Neural cell (in vitro differentiated cells): ENCODE measurements around the gene ERBB4. TPM values are rescaled to one million over a fixed set of nuclear protein-coding genes. Genes with fewer than 3 reads are reported as not detected.

Experiments
- H2AFZ ChIP-seq: fragments of 200-600, 300-800 bp; sonication (generic), shearing (Covaris generic); 2 replicates; pipeline ENCODE4 v1.6.0; 2014; ENCODE audit warnings: low read depth, mild to moderate bottlenecking, antibody characterized with exemption, low read length, moderate library complexity
- H3F3A ChIP-seq: fragments of 200-600 bp; shearing (Covaris generic); 2 replicates; pipeline ENCODE4 v1.6.1; 2016; ENCODE audit warnings: mild to moderate bottlenecking, moderate library complexity, mixed read lengths, antibody characterized with exemption, low read length; ENCODE audit not compliant: insufficient read depth, poor library complexity, severe bottlenecking
- H3K27ac ChIP-seq: fragments of 200-600, 300-800 bp; sonication (generic), shearing (Covaris generic); 2 replicates; pipeline ENCODE4 v1.5.1; 2014; ENCODE audit warnings: mild to moderate bottlenecking, low read length, moderate library complexity
- H3K27me3 ChIP-seq: fragments of 300-800, 200-600 bp; sonication (generic), shearing (Covaris generic); 2 replicates; pipeline ENCODE4 v1.6.0; 2014; ENCODE audit warnings: mild to moderate bottlenecking, low read depth, low read length, moderate library complexity; ENCODE audit not compliant: insufficient read depth
- H3K36me3 ChIP-seq: fragments of 300-800, 200-600 bp; sonication (generic), shearing (Covaris generic); 2 replicates; pipeline ENCODE4 v1.5.1; 2014; ENCODE audit warnings: mild to moderate bottlenecking, antibody characterized with exemption, low read length, moderate library complexity; ENCODE audit not compliant: insufficient read depth
- H3K4me2 ChIP-seq: fragments of 300-800, 200-600 bp; sonication (generic), shearing (Covaris generic); 2 replicates; pipeline ENCODE4 v1.6.0; 2014; ENCODE audit warnings: mild to moderate bottlenecking, low read length
- H3K4me3 ChIP-seq: fragments of 300-800, 200-600 bp; sonication (generic), shearing (Covaris generic); 2 replicates; pipeline ENCODE4 v1.5.1; 2014; ENCODE audit warnings: mild to moderate bottlenecking, low read length, moderate library complexity
- H3K79me2 ChIP-seq: fragments of 200-600 bp; shearing (Covaris generic); replicated peaks from 2 replicates; pipeline ENCODE4 v1.6.0; 2014; ENCODE audit warnings: mild to moderate bottlenecking, low read length, moderate library complexity; ENCODE audit not compliant: insufficient read depth
- H3K9ac ChIP-seq: fragments of 300-800, 200-600 bp; sonication (generic), shearing (Covaris generic); 2 replicates; pipeline ENCODE4 v1.6.1; 2016; ENCODE audit warnings: mild to moderate bottlenecking, low read length, mixed read lengths
- H3K9me2 ChIP-seq: fragments of 200-600 bp; shearing (Covaris generic); 2 replicates; pipeline ENCODE4 v1.6.1; 2016; ENCODE audit warnings: mild to moderate bottlenecking, low read length, mixed read lengths; ENCODE audit not compliant: insufficient read depth
- H3K9me3 ChIP-seq: fragments of 200-600, 300-800 bp; sonication (generic), shearing (Covaris generic); 2 replicates; pipeline ENCODE4 v1.6.1; 2016; ENCODE audit warnings: mild to moderate bottlenecking, mixed run types, low read length, moderate library complexity, mixed read lengths
- H4K20me1 ChIP-seq: fragments of 200-600 bp; shearing (Covaris generic); 2 replicates; pipeline ENCODE4 v1.6.1; 2016; ENCODE audit warnings: mild to moderate bottlenecking, mixed run types; ENCODE audit not compliant: insufficient read depth
- EZH2 ChIP-seq: fragments of 200-600, 300-800 bp; shearing (Covaris generic), sonication (generic); IDR thresholded peaks from 2 replicates; pipeline ENCODE4 v1.6.1; 2014; ENCODE audit warnings: antibody characterized with exemption, low read length, borderline replicate concordance, mild to moderate bottlenecking; ENCODE audit not compliant: insufficient read depth, poor library complexity, severe bottlenecking
- POLR2AphosphoS5 ChIP-seq: IDR thresholded peaks from 2 replicates; pipeline ENCODE4 v1.6.1; 2012
- RAD21 ChIP-seq: fragments of 450-650 bp; conservative IDR thresholded peaks from 2 replicates; pipeline ENCODE4 v1.6.1; 2014; ENCODE audit warnings: antibody characterized with exemption, mild to moderate bottlenecking, moderate library complexity
- REST ChIP-seq: IDR thresholded peaks from 2 replicates; pipeline ENCODE4 v1.6.1; 2012; ENCODE audit warnings: borderline replicate concordance
- TAF1 ChIP-seq: IDR thresholded peaks from 2 replicates; pipeline ENCODE4 v1.6.1; 2012; ENCODE audit warnings: low read depth
- polyA plus RNA-seq: library from polyadenylated mRNA; depleted of rRNA; stranded (reverse); fragments of >200 nt; gene quantifications from 2 replicates; pipeline ENCODE4 v1.2.3, GENCODE V29; 2014
- TF ChIP-seq, protein P1 (sequence below): fragments of 450-650 bp; IDR thresholded peaks from 2 replicates; pipeline ENCODE4 v1.5.1; 2014; ENCODE audit warnings: antibody characterized with exemption, mild to moderate bottlenecking, moderate library complexity; ENCODE audit not compliant: poor library complexity, severe bottlenecking

The ERBB4 gene
- polyA plus RNA-seq, 1 donor from 2014 or later, result 0.69 TPM

DNA sequence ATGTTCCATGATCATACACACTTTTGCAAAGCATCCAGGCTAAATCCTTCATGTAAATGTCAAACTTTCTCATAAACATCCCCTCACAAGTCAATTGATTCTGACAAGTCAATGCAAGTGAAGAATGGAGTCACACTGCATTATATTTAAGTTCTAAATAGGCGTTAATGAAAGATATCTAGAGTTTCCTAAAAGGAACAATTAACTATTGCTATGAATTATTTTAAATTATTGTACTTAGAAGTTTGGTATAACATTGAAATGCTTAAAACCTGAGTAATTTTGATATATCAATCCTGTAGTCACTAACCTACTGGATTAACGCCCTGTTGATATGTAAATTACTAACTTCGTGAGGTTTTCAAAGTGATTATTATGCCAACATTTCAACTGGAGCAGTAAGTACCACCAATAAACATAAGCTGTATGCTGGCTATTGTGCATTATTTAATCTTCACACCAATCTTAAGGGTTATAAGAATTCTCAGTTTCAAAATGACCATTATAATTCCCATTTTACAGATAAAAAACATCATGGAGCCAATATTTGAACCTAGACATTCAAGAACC, 884.3 kb downstream of the ERBB4 start:
- no peaks in the 10 kb centered on the region for H3K79me2 ChIP-seq
- H3K27ac ChIP-seq, result no peak overlapping the region
- H3K36me3 ChIP-seq, result no peaks in the 10 kb centered on the region

GRCh38 chr2:211652327-211652726, 886.3 kb downstream of the ERBB4 start:
- Histone ChIP-seq H4K20me1 (no peaks in the 10 kb centered on the region), H3K9me2 (no peaks in the 10 kb centered on the region), H3K27ac (no peak overlapping the region), H3K9ac (no peak overlapping the region), H3K27me3 (no peaks in the 10 kb centered on the region), H3K9me3 (no peaks in the 10 kb centered on the region), H3F3A (no peaks in the 10 kb centered on the region), H3K36me3 (no peaks in the 10 kb centered on the region), H3K4me3 (no peak overlapping the region), H3K4me2 (no peak overlapping the region), H3K79me2 (no peaks in the 10 kb centered on the region), H2AFZ (no peak overlapping the region)
- no peak for TF ChIP-seq POLR2AphosphoS5

More for the DNA sequence above, 884.3 kb downstream of the ERBB4 start:
- TF ChIP-seq REST (no peak), RAD21 (no peak), EZH2 (no peak), POLR2AphosphoS5 (no peak)
- H3F3A ChIP-seq, result no peaks in the 10 kb centered on the region
- no peaks in the 10 kb centered on the region for H4K20me1 ChIP-seq
- H3K9me2 ChIP-seq, result no peaks in the 10 kb centered on the region
- no peaks in the 10 kb centered on the region for H3K27me3 ChIP-seq
- H3K4me2 ChIP-seq, result no peak overlapping the region
- H3K4me3 ChIP-seq, result no peak overlapping the region
- H2AFZ ChIP-seq, result no peak overlapping the region
- H3K9ac ChIP-seq, result no peak overlapping the region
- H3K9me3 ChIP-seq, result no peaks in the 10 kb centered on the region

DNA sequence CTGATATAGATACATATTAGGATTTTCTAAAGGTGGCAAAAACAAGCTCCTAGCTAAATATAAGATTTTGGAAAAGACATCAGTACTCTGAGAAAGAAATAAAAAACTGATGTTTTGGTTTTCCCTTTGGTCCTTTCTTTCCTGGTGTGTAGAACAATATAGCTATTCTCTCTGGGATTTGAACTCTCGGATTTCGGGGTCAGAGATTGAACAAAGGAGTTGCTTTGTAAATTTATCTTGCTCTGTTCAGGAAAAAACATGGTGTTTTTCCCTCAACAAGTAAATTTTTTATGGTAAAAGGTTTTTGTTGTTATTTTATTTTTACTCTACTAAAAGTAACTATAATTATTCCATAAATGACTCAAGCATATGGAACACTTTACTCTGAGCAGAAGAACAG, 889.3 kb downstream of the ERBB4 start:
- TF ChIP-seq TAF1, result no peak
- no peaks in the 10 kb centered on the region for H3K36me3 ChIP-seq
- no peaks in the 10 kb centered on the region for H4K20me1 ChIP-seq
- no peak overlapping the region for H2AFZ ChIP-seq
- no peaks in the 10 kb centered on the region for H3F3A ChIP-seq
- no peak overlapping the region for H3K9ac ChIP-seq
- no peak overlapping the region for H3K27ac ChIP-seq
- no peaks in the 10 kb centered on the region for H3K9me2 ChIP-seq
- H3K79me2 ChIP-seq, result no peaks in the 10 kb centered on the region
- H3K4me3 ChIP-seq, result no peak overlapping the region
- H3K4me2 ChIP-seq, result no peak overlapping the region
- H3K9me3 ChIP-seq, result no peaks in the 10 kb centered on the region
- no peaks in the 10 kb centered on the region for H3K27me3 ChIP-seq

DNA sequence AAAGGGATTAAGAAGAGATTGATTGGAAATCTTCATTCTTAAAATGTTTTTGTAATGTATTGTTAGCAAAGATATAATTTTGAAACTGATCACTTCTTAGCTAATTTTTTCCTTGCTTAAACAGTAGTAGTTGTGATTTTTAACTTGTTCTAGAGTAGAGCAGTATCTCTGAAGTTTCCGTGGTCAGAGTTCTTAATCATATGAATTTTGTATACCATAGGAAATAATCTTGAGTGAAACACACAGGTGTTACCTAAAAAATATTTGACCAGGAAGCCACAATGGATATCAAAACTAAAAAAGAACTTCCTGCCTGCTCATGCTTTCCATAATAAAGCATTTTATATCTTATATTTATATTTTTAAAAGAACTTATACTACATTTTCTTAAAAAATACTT, 907.1 kb downstream of the ERBB4 start:
- no peak overlapping the region for H2AFZ ChIP-seq
- H3K36me3 ChIP-seq, result no peaks in the 10 kb centered on the region
- H3K4me3 ChIP-seq, result no peak overlapping the region
- no peak overlapping the region for H3K9ac ChIP-seq
- no peak overlapping the region for H3K4me2 ChIP-seq
- TF ChIP-seq, protein P1, sequence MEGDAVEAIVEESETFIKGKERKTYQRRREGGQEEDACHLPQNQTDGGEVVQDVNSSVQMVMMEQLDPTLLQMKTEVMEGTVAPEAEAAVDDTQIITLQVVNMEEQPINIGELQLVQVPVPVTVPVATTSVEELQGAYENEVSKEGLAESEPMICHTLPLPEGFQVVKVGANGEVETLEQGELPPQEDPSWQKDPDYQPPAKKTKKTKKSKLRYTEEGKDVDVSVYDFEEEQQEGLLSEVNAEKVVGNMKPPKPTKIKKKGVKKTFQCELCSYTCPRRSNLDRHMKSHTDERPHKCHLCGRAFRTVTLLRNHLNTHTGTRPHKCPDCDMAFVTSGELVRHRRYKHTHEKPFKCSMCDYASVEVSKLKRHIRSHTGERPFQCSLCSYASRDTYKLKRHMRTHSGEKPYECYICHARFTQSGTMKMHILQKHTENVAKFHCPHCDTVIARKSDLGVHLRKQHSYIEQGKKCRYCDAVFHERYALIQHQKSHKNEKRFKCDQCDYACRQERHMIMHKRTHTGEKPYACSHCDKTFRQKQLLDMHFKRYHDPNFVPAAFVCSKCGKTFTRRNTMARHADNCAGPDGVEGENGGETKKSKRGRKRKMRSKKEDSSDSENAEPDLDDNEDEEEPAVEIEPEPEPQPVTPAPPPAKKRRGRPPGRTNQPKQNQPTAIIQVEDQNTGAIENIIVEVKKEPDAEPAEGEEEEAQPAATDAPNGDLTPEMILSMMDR, result no peak
- H3K9me3 ChIP-seq, result no peaks in the 10 kb centered on the region
- no peaks in the 10 kb centered on the region for H3F3A ChIP-seq
- no peaks in the 10 kb centered on the region for H3K27me3 ChIP-seq
- H4K20me1 ChIP-seq, result no peaks in the 10 kb centered on the region
- no peak overlapping the region for H3K27ac ChIP-seq
- H3K9me2 ChIP-seq, result no peaks in the 10 kb centered on the region
- H3K79me2 ChIP-seq, result no peaks in the 10 kb centered on the region
